GM12873 (cell line): ENCODE measurements around the gene ETV4.

Experiments
- TF ChIP-seq, protein P1 (sequence below): IDR thresholded peaks from 2 replicates; pipeline ENCODE4 v1.5.1; 2012; ENCODE audit warnings: low read depth, mild to moderate bottlenecking, moderate library complexity, low read length, control low read depth; ENCODE audit not compliant: insufficient read depth; ENCODE audit errors: missing control alignments

ETV4 gene

DNA sequence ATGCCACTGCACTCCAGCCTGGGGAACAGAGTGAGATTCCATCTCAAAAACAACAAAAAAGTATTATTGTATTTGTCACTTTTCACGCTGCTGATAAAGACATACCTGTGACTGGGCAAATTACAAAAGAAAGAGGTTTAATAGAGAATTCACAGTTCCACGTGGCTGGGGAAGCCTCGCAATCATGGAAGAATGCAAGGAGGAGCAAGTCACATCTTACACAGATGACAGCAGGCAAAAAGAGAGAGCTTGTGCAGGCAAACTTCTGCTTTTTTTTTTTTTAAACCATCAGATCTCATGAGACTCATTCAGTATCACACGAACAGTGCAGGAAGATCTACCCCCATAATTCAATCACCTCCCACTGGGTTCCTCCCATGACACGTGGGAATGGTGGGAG lies 41.5 kb upstream of the ETV4 start:
- TF ChIP-seq, protein P1, sequence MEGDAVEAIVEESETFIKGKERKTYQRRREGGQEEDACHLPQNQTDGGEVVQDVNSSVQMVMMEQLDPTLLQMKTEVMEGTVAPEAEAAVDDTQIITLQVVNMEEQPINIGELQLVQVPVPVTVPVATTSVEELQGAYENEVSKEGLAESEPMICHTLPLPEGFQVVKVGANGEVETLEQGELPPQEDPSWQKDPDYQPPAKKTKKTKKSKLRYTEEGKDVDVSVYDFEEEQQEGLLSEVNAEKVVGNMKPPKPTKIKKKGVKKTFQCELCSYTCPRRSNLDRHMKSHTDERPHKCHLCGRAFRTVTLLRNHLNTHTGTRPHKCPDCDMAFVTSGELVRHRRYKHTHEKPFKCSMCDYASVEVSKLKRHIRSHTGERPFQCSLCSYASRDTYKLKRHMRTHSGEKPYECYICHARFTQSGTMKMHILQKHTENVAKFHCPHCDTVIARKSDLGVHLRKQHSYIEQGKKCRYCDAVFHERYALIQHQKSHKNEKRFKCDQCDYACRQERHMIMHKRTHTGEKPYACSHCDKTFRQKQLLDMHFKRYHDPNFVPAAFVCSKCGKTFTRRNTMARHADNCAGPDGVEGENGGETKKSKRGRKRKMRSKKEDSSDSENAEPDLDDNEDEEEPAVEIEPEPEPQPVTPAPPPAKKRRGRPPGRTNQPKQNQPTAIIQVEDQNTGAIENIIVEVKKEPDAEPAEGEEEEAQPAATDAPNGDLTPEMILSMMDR = no peak

DNA sequence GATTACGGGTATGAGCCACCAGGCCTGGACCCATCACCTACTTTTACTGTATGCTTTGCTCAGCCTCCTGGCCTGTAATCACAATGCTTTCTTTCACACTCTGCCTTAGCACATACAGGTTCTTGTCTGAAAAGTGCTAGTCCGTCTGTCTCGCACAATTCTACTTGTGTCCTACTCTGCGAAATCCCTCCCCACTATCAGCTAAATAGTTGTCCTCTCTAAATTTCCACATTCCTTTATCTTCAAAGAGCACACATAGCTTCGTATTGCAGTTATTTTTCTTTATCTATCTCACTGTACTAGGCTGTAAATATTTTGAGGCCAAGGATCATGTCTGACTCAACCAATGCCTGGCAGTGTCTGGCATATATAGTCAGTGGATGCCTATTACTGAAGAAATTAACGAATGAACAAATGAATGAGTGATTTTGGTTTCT lies 38.5 kb upstream of the ETV4 start:
- TF ChIP-seq, protein P1 = no peak

DNA sequence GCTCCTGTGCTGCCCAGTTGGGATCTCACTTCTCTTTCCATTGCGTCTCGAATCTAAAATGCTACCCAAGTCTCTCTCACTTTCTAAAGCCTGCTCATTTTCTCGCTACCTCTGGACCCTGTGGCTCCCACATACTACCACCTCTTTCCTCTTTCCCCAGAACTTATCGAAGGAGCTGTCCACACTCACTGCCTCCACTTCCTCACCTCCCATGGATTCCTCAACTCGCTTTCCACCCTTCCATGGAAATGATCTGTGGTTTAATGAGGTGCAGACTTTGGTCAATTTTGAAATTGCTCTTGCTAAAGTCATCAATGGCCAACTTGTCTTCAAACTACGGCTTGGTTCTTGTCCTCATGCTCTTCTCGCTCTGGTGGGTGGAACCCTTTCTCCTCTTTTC lies 37.2 kb upstream of the ETV4 start:
- TF ChIP-seq, protein P1 = no peak

DNA sequence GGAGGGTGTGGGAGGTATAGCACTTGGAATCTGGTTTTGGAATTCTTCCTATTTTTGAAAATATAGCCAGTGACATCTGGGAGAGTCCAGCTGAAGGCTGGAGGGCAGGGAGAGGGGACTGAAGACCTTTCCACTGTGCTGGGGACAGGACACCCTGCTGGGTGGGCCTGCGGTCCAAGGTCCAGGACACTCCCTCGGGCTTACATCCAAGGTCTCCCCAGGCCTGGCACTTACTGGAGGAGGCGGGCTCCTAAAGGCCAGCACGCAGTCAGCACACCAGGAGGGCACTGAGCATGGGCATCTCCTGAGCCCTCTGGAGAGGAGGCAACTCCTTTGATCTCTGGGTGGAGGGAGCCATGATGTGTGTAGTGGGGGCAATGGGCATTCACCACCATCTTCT lies 35.5 kb upstream of the ETV4 start:
- TF ChIP-seq, protein P1 = no peak

DNA sequence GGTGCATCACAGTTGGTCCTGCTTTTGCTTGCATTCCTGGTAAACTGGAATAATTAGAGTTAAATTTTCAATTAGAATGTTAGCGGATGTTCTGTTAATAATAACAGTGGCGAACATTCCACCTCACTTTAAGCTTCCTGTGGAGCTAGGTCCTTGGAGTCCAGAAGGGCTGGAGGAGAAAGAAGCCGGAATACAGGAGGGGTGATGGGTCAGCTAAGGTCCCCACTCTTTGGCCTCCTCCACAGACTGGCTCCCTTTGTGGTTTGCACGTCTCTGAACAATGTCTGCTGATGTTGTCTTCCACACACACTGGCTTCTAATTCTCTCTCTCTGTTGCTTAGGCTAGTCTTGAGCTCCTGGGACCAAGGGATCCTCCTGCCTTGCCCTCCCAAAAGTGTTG lies 35.0 kb upstream of the ETV4 start:
- TF ChIP-seq, protein P1 = no peak

DNA sequence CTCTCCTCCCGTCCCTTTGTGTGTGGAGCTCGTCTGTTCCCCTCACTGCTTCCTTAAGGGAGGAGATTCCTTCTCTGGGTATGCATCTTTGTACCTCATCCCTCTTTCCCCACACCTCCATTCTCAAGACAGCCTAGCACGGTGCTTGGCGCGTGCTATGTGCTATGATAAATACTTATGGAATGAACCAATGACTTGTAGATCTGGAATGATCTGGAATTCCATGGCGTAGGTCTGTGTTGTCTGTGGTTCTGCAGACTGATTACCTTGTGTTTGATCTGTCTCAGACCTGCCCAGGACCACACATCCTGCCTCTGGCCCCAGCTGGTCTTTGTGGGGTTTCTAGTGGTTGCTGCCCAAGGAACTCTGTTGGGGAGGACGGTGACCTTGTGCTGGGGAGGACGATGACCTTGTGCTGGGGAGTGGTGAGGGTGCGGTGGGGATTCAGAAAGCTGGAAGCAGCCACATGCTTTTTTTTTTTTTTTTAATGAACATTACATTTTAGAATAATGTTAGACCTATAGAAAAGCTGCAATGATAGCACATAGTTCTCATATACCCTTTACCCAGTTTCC lies 33.5 kb upstream of the ETV4 start:
- TF ChIP-seq, protein P1 = no peak

DNA sequence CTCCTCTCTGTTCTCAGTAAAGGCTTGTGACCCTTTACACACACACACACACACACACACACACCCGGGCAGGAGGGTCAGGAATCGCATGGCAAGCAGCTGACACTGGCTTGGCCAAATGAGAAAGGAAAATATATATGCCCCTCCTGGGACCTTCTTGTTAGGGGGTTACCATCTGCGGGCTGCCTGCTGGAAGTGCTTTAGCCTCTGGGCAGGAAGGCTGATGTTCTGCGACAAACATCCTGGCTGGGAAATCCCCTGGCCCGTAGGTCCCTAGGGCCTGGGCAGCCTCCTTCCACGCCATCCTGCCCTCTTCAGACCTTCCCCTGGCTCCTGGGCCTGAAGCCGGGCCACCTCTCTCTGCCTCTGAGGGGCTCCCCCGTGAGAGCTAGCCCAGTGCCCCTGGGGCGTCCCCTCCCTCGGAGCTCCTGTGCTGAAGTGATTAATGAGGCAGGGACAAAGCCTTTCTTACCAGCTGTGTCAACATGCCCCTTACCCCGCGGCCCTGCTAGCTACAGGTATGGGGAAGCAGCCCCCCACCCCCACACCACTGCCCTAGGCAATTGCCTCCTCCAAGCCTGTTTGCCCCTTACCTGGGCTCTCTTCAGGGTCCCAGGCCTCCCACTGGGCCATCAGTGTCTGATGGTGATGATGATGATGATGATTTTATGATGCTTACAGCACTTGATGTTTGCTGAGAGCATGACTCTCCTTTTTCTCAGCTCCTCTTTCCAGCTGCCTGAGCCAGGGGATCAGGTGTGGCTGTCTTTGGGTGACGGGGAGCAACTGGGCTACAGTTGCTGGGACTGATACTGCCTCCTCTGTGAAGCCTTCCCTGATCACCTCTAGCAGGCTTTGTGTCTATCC lies 32.8 kb upstream of the ETV4 start:
- TF ChIP-seq, protein P1 = no peak
